NB4 (cell line): Measurements from ENCODE around the gene MRPL23.

Source experiments
- POLR2A ChIP-seq: IDR thresholded peaks from 2 replicates; pipeline ENCODE4 v1.6.1; 2011; ENCODE audit warnings: mild to moderate bottlenecking; ENCODE audit not compliant: insufficient read length; ENCODE audit errors: extremely low read depth
- TF ChIP-seq, protein P1 (sequence below): IDR thresholded peaks from one replicate; pipeline ENCODE4 v1.5.1; 2012; ENCODE audit warnings: low read depth, low read length
- TF ChIP-seq, protein P2 (sequence below): IDR thresholded peaks from 2 replicates; pipeline ENCODE4 v1.6.1; 2011; ENCODE audit warnings: low read depth, low read length

DNA sequence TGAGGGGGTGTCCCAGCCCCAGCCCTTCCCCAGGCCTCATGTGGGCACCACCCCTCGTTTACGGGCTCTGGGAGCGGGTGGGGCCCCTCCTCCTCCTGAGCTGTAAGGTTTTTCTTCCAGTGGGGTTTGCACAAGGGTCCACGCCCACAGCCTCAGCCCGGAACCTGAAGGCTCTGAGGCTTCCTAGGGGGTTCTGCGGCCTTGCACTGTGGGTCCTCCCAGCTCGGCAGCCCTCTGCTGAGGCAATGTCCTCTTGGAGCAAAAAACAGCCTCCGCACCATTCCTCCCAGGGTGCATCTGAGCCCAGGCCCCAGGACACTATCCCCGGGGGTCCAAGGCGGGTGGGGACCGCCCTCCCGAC lies 36.4 kb downstream of the MRPL23 start:
- TF ChIP-seq, protein P1, sequence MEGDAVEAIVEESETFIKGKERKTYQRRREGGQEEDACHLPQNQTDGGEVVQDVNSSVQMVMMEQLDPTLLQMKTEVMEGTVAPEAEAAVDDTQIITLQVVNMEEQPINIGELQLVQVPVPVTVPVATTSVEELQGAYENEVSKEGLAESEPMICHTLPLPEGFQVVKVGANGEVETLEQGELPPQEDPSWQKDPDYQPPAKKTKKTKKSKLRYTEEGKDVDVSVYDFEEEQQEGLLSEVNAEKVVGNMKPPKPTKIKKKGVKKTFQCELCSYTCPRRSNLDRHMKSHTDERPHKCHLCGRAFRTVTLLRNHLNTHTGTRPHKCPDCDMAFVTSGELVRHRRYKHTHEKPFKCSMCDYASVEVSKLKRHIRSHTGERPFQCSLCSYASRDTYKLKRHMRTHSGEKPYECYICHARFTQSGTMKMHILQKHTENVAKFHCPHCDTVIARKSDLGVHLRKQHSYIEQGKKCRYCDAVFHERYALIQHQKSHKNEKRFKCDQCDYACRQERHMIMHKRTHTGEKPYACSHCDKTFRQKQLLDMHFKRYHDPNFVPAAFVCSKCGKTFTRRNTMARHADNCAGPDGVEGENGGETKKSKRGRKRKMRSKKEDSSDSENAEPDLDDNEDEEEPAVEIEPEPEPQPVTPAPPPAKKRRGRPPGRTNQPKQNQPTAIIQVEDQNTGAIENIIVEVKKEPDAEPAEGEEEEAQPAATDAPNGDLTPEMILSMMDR: no peak
- TF ChIP-seq POLR2A: no peak
- TF ChIP-seq, protein P2, sequence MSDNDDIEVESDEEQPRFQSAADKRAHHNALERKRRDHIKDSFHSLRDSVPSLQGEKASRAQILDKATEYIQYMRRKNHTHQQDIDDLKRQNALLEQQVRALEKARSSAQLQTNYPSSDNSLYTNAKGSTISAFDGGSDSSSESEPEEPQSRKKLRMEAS: no peak
